ENCODE data around the gene GPHN. TPM values are rescaled to one million over a fixed set of nuclear protein-coding genes. Genes with fewer than 3 reads are reported as not detected.

The GPHN gene
- total RNA-seq, 1 experiment from 2014 or later = 18.1 TPM

DNA sequence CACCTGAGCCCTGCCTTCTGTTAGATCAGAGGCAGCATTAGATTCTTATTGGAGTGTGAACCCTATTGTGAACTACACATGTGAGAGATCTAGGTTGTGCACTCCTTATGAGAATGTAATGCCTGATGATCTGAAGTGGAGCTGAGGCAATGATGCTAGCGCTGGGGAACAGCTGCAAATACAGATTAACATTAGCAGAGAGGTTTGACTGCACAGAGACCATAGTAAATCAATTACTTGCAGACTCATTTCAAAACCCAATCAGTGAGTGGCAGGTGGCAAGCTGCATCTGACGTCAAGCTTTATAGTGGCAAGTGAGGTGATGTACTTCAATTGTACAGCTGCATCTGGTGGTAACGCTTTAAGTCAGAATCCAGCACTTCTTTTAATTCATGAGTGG lies 141.6 kb downstream of the GPHN start (continued):
- TF ChIP-seq CTCF (IDR thresholded peaks at IDR 0.05) = no peak
- TF ChIP-seq SP1 (CRISPR knock-in tag; conservative IDR thresholded peaks at IDR 0.05) = no peak
- no peak for TF ChIP-seq EMX1 (CRISPR knock-in tag; IDR thresholded peaks at IDR 0.05)
- no peak for TF ChIP-seq NFE2L1 (CRISPR knock-in tag; IDR thresholded peaks at IDR 0.05)

GRCh38 chr14:66650491-66650911 lies 142.6 kb downstream of the GPHN start:
- ChIA-PET POLR2A (interaction anchor here (0.5 kb wide), 1 partner anchor 1548 kb away, joined by 3 read pairs; the partner anchor contains the start of gene MAX), CTCF (interaction anchor here (0.9 kb wide), 1 partner anchor 11 kb away, joined by 3 read pairs; no protein-coding TSS in a partner anchor)
- no peak for TF ChIP-seq SMAD4 (CRISPR knock-in tag; IDR thresholded peaks at IDR 0.05)
- TF ChIP-seq ZBTB21 (CRISPR knock-in tag; IDR thresholded peaks at IDR 0.05; ENCODE audit: borderline replicate concordance) = no peak
- TF ChIP-seq, protein P1, sequence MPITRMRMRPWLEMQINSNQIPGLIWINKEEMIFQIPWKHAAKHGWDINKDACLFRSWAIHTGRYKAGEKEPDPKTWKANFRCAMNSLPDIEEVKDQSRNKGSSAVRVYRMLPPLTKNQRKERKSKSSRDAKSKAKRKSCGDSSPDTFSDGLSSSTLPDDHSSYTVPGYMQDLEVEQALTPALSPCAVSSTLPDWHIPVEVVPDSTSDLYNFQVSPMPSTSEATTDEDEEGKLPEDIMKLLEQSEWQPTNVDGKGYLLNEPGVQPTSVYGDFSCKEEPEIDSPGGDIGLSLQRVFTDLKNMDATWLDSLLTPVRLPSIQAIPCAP (CRISPR knock-in tag; IDR thresholded peaks at IDR 0.05) = no peak
- no peak for TF ChIP-seq FOXP1 (CRISPR knock-in tag; IDR thresholded peaks at IDR 0.05; ENCODE audit: borderline replicate concordance)
- TF ChIP-seq ESRRA (CRISPR knock-in tag; IDR thresholded peaks at IDR 0.05; ENCODE audit: borderline replicate concordance) = no peak
- Mint-ChIP-seq H3K27ac (no peak overlapping the region; the same call in 1 of the 2 replicates), H3K4me3 (no peak overlapping the region), H3K9me3 (peaks cover 2% of the 10 kb centered on the region), H3K4me1 (peaks cover 20% of the 10 kb centered on the region), H3K36me3 (no peaks in the 10 kb centered on the region), H3K27me3 (ENCODE audit: low read depth) (no peaks in the 10 kb centered on the region)
- no peak for ATAC-seq
- no peak for DNase-seq (ENCODE audit: low spot score)

- peaks cover 14% of the 10 kb centered on the region for H3K9me3 Mint-ChIP-seq
- CTCF ChIA-PET = no interaction called here
- H3K27ac Mint-ChIP-seq = no peak overlapping the region
- POLR2A ChIA-PET = no interaction called here
- DNase-seq (ENCODE audit: low spot score) (no peak), ATAC-seq (no peak)
- H3K36me3 Mint-ChIP-seq = peaks cover 9% of the 10 kb centered on the region
- H3K4me1 Mint-ChIP-seq = peaks cover 20% of the 10 kb centered on the region
- no peaks in the 10 kb centered on the region for H3K27me3 Mint-ChIP-seq (ENCODE audit: low read depth)
- no peak overlapping the region for H3K4me3 Mint-ChIP-seq
- TF ChIP-seq, protein P2, sequence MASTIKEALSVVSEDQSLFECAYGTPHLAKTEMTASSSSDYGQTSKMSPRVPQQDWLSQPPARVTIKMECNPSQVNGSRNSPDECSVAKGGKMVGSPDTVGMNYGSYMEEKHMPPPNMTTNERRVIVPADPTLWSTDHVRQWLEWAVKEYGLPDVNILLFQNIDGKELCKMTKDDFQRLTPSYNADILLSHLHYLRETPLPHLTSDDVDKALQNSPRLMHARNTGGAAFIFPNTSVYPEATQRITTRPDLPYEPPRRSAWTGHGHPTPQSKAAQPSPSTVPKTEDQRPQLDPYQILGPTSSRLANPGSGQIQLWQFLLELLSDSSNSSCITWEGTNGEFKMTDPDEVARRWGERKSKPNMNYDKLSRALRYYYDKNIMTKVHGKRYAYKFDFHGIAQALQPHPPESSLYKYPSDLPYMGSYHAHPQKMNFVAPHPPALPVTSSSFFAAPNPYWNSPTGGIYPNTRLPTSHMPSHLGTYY (CRISPR knock-in tag; IDR thresholded peaks at IDR 0.05) = no peak
- TF ChIP-seq ZNF396 (CRISPR knock-in tag; IDR thresholded peaks at IDR 0.05; ENCODE audit: borderline replicate concordance) (no peak), TEAD4 (CRISPR knock-in tag; IDR thresholded peaks at IDR 0.05) (no peak), GABPB1 (CRISPR knock-in tag; IDR thresholded peaks at IDR 0.05) (no peak), RORB (CRISPR knock-in tag; IDR thresholded peaks at IDR 0.05) (no peak), SMAD3 (CRISPR knock-in tag; IDR thresholded peaks at IDR 0.05; ENCODE audit: borderline replicate concordance) (no peak), PRRX2 (CRISPR knock-in tag; IDR thresholded peaks at IDR 0.05) (no peak), ATF3 (CRISPR knock-in tag; conservative IDR thresholded peaks at IDR 0.05) (no peak), ATF1 (CRISPR knock-in tag; IDR thresholded peaks at IDR 0.05) (no peak), CREB1 (CRISPR knock-in tag; IDR thresholded peaks at IDR 0.05) (no peak), FOXJ3 (CRISPR knock-in tag; IDR thresholded peaks at IDR 0.05; ENCODE audit: borderline replicate concordance) (no peak), ELF4 (CRISPR knock-in tag; IDR thresholded peaks at IDR 0.05; ENCODE audit: low read depth) (no peak)
- TF ChIP-seq, protein P3, sequence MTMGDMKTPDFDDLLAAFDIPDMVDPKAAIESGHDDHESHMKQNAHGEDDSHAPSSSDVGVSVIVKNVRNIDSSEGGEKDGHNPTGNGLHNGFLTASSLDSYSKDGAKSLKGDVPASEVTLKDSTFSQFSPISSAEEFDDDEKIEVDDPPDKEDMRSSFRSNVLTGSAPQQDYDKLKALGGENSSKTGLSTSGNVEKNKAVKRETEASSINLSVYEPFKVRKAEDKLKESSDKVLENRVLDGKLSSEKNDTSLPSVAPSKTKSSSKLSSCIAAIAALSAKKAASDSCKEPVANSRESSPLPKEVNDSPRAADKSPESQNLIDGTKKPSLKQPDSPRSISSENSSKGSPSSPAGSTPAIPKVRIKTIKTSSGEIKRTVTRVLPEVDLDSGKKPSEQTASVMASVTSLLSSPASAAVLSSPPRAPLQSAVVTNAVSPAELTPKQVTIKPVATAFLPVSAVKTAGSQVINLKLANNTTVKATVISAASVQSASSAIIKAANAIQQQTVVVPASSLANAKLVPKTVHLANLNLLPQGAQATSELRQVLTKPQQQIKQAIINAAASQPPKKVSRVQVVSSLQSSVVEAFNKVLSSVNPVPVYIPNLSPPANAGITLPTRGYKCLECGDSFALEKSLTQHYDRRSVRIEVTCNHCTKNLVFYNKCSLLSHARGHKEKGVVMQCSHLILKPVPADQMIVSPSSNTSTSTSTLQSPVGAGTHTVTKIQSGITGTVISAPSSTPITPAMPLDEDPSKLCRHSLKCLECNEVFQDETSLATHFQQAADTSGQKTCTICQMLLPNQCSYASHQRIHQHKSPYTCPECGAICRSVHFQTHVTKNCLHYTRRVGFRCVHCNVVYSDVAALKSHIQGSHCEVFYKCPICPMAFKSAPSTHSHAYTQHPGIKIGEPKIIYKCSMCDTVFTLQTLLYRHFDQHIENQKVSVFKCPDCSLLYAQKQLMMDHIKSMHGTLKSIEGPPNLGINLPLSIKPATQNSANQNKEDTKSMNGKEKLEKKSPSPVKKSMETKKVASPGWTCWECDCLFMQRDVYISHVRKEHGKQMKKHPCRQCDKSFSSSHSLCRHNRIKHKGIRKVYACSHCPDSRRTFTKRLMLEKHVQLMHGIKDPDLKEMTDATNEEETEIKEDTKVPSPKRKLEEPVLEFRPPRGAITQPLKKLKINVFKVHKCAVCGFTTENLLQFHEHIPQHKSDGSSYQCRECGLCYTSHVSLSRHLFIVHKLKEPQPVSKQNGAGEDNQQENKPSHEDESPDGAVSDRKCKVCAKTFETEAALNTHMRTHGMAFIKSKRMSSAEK (CRISPR knock-in tag; IDR thresholded peaks at IDR 0.05; ENCODE audit: borderline replicate concordance) = no peak
- TF ChIP-seq, protein P4, sequence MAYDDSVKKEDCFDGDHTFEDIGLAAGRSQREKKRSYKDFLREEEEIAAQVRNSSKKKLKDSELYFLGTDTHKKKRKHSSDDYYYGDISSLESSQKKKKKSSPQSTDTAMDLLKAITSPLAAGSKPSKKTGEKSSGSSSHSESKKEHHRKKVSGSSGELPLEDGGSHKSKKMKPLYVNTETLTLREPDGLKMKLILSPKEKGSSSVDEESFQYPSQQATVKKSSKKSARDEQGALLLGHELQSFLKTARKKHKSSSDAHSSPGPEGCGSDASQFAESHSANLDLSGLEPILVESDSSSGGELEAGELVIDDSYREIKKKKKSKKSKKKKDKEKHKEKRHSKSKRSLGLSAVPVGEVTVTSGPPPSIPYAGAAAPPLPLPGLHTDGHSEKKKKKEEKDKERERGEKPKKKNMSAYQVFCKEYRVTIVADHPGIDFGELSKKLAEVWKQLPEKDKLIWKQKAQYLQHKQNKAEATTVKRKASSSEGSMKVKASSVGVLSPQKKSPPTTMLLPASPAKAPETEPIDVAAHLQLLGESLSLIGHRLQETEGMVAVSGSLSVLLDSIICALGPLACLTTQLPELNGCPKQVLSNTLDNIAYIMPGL (CRISPR knock-in tag; IDR thresholded peaks at IDR 0.05) = no peak
Measured at GRCh38 chr14:66651536-66652220, 143.7 kb downstream of the GPHN start.
